Panc1 (cell line): ENCODE data around the gene ZC3H7A. TPM values are rescaled to one million over a fixed set of nuclear protein-coding genes. Genes with fewer than 3 reads are reported as not detected.

ENCODE experiments used
- ATAC-seq: fragments of 200-7000 bp; cut with Tn5 transposase; 2 replicates; pipeline ENCODE4 v1.9.1; 2020; ENCODE audit warnings: mild to moderate bottlenecking, moderate library complexity
- BruUV-seq: library from RNA; stranded (reverse); fragments of 400-500 nt; replicated peaks from 2 replicates; lab custom pipeline; 2021; lab: Mats Ljungman, UMichigan
- CTCF ChIA-PET: fragments of 300-600 bp; sonication (Branson Sonifier 250); formaldehyde crosslinking; loops from one replicate; lab custom pipeline; 2022; ENCODE audit warnings: antibody characterized with exemption; lab: Charles Lee
- POLR2A ChIA-PET: fragments of 300-600 bp; sonication (Branson Sonifier 250); formaldehyde crosslinking; loops from one replicate; lab custom pipeline; 2022; ENCODE audit warnings: antibody characterized with exemption; lab: Charles Lee
- DNase-seq: peaks from one replicate; pipeline ENCODE4 v3.0.0-alpha.2; 2010; ENCODE audit warnings: low read depth, low spot score
- H3K27ac ChIP-seq: 2 replicates; pipeline ENCODE4 v1.5.1; 2011; ENCODE audit warnings: mild to moderate bottlenecking, low read length, inconsistent platforms
- H3K27me3 ChIP-seq: fragments of 200-500 bp; sonication (Bioruptor generic); 2 replicates; pipeline ENCODE4 v1.6.0; 2014; ENCODE audit warnings: low read length, inconsistent platforms; ENCODE audit not compliant: control insufficient read depth, insufficient read depth
- H3K36me3 ChIP-seq: fragments of 200-500 bp; sonication (Bioruptor generic); 2 replicates; pipeline ENCODE4 v1.5.1; 2014; ENCODE audit warnings: inconsistent platforms, mild to moderate bottlenecking, low read length, moderate library complexity; ENCODE audit not compliant: control insufficient read depth, insufficient read depth
- H3K4me1 ChIP-seq: 2 replicates; pipeline ENCODE4 v1.5.1; 2011; ENCODE audit warnings: inconsistent platforms, mild to moderate bottlenecking, low read length, moderate library complexity; ENCODE audit not compliant: control insufficient read depth, insufficient read depth
- H3K4me3 ChIP-seq, 2 experiments: 2 replicates each; pipeline ENCODE4 v1.5.1; 2011 to 2012; ENCODE audit warnings: low read depth in 2 of 2, low read length in 2 of 2, mild to moderate bottlenecking in 2 of 2, inconsistent platforms in 1 of 2, moderate library complexity in 1 of 2
- H3K9me3 ChIP-seq: fragments of 200-500 bp; sonication (Bioruptor generic); 2 replicates; pipeline ENCODE4 v1.5.1; 2014; ENCODE audit warnings: low read depth, mild to moderate bottlenecking, inconsistent platforms, low read length, moderate library complexity; ENCODE audit not compliant: control insufficient read depth, insufficient read depth
- POLR2AphosphoS5 ChIP-seq: IDR thresholded peaks from 2 replicates; pipeline ENCODE4 v1.6.1; 2012; ENCODE audit warnings: mild to moderate bottlenecking, low read depth, low read length, moderate library complexity
- REST ChIP-seq, 2 experiments: IDR thresholded peaks; 2 replicates each; pipeline ENCODE4 v1.6.1; 2011 to 2012; ENCODE audit warnings: low read depth in 2 of 2, control low read depth in 1 of 2, low read length in 1 of 2, mild to moderate bottlenecking in 1 of 2, moderate library complexity in 1 of 2; ENCODE audit not compliant: insufficient read depth in 1 of 2
- SIN3A ChIP-seq: IDR thresholded peaks from 2 replicates; pipeline ENCODE4 v1.6.1; 2012; ENCODE audit warnings: low read depth, mild to moderate bottlenecking, low read length, moderate library complexity, borderline replicate concordance; ENCODE audit not compliant: insufficient read depth
- TCF7L2 ChIP-seq: IDR thresholded peaks from 2 replicates; pipeline ENCODE4 v1.6.1; 2011; ENCODE audit warnings: mild to moderate bottlenecking, low read depth, low read length, inconsistent platforms
- in situ Hi-C: cut with HindIII; loops from 2 replicates; pipeline ENCODE4 v1.10.0; 2016; ENCODE audit warnings: low sequenced_read_pairs, low pct_unique_long_range_greater_than_20kb
- intact Hi-C: fragments of 100-400 bp; cut with micrococcal nuclease; formaldehyde crosslinking; loops from one replicate; pipeline ENCODE4 v1.10.0; 2022; ENCODE audit not compliant: unreplicated experiment
- total RNA-seq: library from RNA; stranded (reverse); gene quantifications from one replicate; pipeline ENCODE4 v1.2.1, GENCODE V29; 2021; ENCODE audit not compliant: unreplicated experiment
- TF ChIP-seq, protein P1 (sequence below): fragments of 450-650 bp; IDR thresholded peaks from 2 replicates; pipeline ENCODE4 v1.5.1; 2017; ENCODE audit warnings: mild to moderate bottlenecking

ZC3H7A gene
- total RNA-seq, 1 experiment from 2014 or later, result 52.3 TPM

- no TSS peak for BruUV-seq
- no peak for DNase-seq
- H3K9me3 ChIP-seq, result no peaks in the 10 kb centered on the region
- intact Hi-C loops (no loop called here), in situ Hi-C loops (no loop called here)
- H3K4me1 ChIP-seq, result peaks cover 6% of the 10 kb centered on the region
- no peak for TF ChIP-seq SIN3A
- no peak for ATAC-seq
- ChIA-PET POLR2A (interaction anchor here (0.6 kb wide), 1 partner anchor 98 kb away, joined by 5 read pairs; no protein-coding TSS in a partner anchor), CTCF (no interaction called here)
- no peak overlapping the region for H3K27ac ChIP-seq
- no peaks in the 10 kb centered on the region for H3K27me3 ChIP-seq
- no peak overlapping the region for H3K4me3 ChIP-seq
- H3K36me3 ChIP-seq, result peaks cover 12% of the 10 kb centered on the region
Measured at GRCh38 chr16:11747949-11748403, 49.1 kb downstream of the ZC3H7A start.

GRCh38 chr16:11744075-11744470 lies 53.0 kb downstream of the ZC3H7A start:
- Histone ChIP-seq H3K36me3 (no peaks in the 10 kb centered on the region), H3K4me1 (peaks cover 18% of the 10 kb centered on the region), H3K27ac (peak overlapping the region; percentile 93), H3K9me3 (no peaks in the 10 kb centered on the region), H3K4me3 (no peak overlapping the region), H3K27me3 (no peaks in the 10 kb centered on the region)
- TF ChIP-seq POLR2AphosphoS5, result no peak
- no peak for TF ChIP-seq REST (IDR thresholded peaks at IDR 0.05; ENCODE audit: insufficient read depth in 1 of 2, low read depth in 2 of 2, low read length in 1 of 2)
- TF ChIP-seq, protein P1, sequence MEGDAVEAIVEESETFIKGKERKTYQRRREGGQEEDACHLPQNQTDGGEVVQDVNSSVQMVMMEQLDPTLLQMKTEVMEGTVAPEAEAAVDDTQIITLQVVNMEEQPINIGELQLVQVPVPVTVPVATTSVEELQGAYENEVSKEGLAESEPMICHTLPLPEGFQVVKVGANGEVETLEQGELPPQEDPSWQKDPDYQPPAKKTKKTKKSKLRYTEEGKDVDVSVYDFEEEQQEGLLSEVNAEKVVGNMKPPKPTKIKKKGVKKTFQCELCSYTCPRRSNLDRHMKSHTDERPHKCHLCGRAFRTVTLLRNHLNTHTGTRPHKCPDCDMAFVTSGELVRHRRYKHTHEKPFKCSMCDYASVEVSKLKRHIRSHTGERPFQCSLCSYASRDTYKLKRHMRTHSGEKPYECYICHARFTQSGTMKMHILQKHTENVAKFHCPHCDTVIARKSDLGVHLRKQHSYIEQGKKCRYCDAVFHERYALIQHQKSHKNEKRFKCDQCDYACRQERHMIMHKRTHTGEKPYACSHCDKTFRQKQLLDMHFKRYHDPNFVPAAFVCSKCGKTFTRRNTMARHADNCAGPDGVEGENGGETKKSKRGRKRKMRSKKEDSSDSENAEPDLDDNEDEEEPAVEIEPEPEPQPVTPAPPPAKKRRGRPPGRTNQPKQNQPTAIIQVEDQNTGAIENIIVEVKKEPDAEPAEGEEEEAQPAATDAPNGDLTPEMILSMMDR, result no peak
- TF ChIP-seq SIN3A, result no peak
- TF ChIP-seq TCF7L2, result no peak
- CTCF ChIA-PET, result no interaction called here
- DNase-seq (no peak), ATAC-seq (no peak)
- in situ Hi-C loops (no loop called here), intact Hi-C loops (no loop called here)
- no TSS peak for BruUV-seq
- POLR2A ChIA-PET, result interaction anchor here (0.7 kb wide), 1 partner anchor 385 kb away, joined by 4 read pairs; no protein-coding TSS in a partner anchor
